Left ventricle myocardium superior (tissue), 1 donor: ENCODE data around the gene DYDC2. TPM values are rescaled to one million over a fixed set of nuclear protein-coding genes. Genes with fewer than 3 reads are reported as not detected.

Experiments used
- ATAC-seq: fragments of 200-7000 bp; cut with Tn5 transposase; one replicate; pipeline ENCODE4 v1.9.1; 2020; ENCODE audit warnings: mild to moderate bottlenecking, moderate library complexity
- DNase-seq: peaks from one replicate; pipeline ENCODE4 v3.0.0-alpha.2; 2020
- intact Hi-C: fragments of 100-400 bp; cut with micrococcal nuclease; formaldehyde crosslinking; loops from one replicate; pipeline ENCODE4 v1.11.0; 2022
- total RNA-seq: library from RNA; stranded (reverse); fragmentation: NEBNext Ultra II Directional; extraction: Animal tissue kit (Norgen Biotek cat#: 25700); gene quantifications from one replicate; pipeline ENCODE4 v1.2.1, GENCODE V29; 2021
- donor health status: DM: no; HTN: yes; CAD: no; lungs with severe emphysema.

DYDC2 gene
- total RNA-seq, 1 donor from 2014 or later: not detected

- ATAC-seq (no peak), DNase-seq (no peak)
- intact Hi-C loops: no loop called here
These were observed 3.1 kb downstream of the DYDC2 start for GRCh38 chr10:80359644-80360043.

GRCh38 chr10:80365510-80365909 is 8.9 kb downstream of the DYDC2 start:
- intact Hi-C loops: no loop called here

GRCh38 chr10:80371467-80371866 is 14.9 kb downstream of the DYDC2 start:
- ATAC-seq: no peak
- DNase-seq: no peak
- intact Hi-C loops: no loop called here

More at GRCh38 chr10:80365510-80365909, 8.9 kb downstream of the DYDC2 start:
- ATAC-seq: no peak
- no peak for DNase-seq

- ATAC-seq: no peak
- intact Hi-C loops: no loop called here
- DNase-seq: no peak
These were observed 16.1 kb downstream of the DYDC2 start for GRCh38 chr10:80372675-80373074.

- intact Hi-C loops: no loop called here
- DNase-seq (no peak), ATAC-seq (no peak)
These were observed 16.9 kb downstream of the DYDC2 start for GRCh38 chr10:80373502-80373901.

- DNase-seq (no peak), ATAC-seq (no peak)
- intact Hi-C loops: loop anchor here (10.0 kb wide), 1 partner anchor 65 kb away; no protein-coding TSS in a partner anchor
These were observed 23.1 kb downstream of the DYDC2 start for GRCh38 chr10:80379701-80380100.

GRCh38 chr10:80380185-80380584 is 23.6 kb downstream of the DYDC2 start:
- DNase-seq: no peak
- no peak for ATAC-seq
- intact Hi-C loops: loop anchor here (10.0 kb wide), 1 partner anchor 65 kb away; no protein-coding TSS in a partner anchor

- peak; percentile 33 for DNase-seq
- intact Hi-C loops: loop anchor here (10.0 kb wide), 1 partner anchor 62 kb away; no protein-coding TSS in a partner anchor
- ATAC-seq: no peak
These were observed 26.4 kb downstream of the DYDC2 start for GRCh38 chr10:80382989-80383388.

GRCh38 chr10:80390740-80391139 is 34.2 kb downstream of the DYDC2 start:
- no peak for ATAC-seq
- intact Hi-C loops: no loop called here

GRCh38 chr10:80392250-80392649 is 35.7 kb downstream of the DYDC2 start:
- intact Hi-C loops: no loop called here
- DNase-seq: no peak

More at GRCh38 chr10:80390740-80391139, 34.2 kb downstream of the DYDC2 start:
- no peak for DNase-seq

GRCh38 chr10:80394358-80394916 is 37.9 kb downstream of the DYDC2 start:
- intact Hi-C loops: no loop called here
- no peak for ATAC-seq
- DNase-seq: no peak

More at GRCh38 chr10:80392250-80392649, 35.7 kb downstream of the DYDC2 start:
- ATAC-seq: no peak

GRCh38 chr10:80397014-80397413 is 40.4 kb downstream of the DYDC2 start:
- DNase-seq (no peak), ATAC-seq (peak; percentile 75)
- intact Hi-C loops: no loop called here

GRCh38 chr10:80400136-80400804 is 43.7 kb downstream of the DYDC2 start:
- intact Hi-C loops: no loop called here
- no peak for DNase-seq
- no peak for ATAC-seq

- intact Hi-C loops: no loop called here
- no peak for ATAC-seq
- DNase-seq: no peak
These were observed 48.5 kb downstream of the DYDC2 start for GRCh38 chr10:80405035-80405434.

GRCh38 chr10:80405626-80406025 is 49.0 kb downstream of the DYDC2 start:
- no peak for DNase-seq
- no peak for ATAC-seq
- intact Hi-C loops: no loop called here

GRCh38 chr10:80406204-80406603 is 49.6 kb downstream of the DYDC2 start:
- no peak for DNase-seq
- ATAC-seq: no peak
- intact Hi-C loops: no loop called here

GRCh38 chr10:80407812-80408241 is 51.2 kb downstream of the DYDC2 start:
- intact Hi-C loops: no loop called here
- DNase-seq (peak; percentile 50), ATAC-seq (peak; percentile 55)

GRCh38 chr10:80408242-80409101 is 51.9 kb downstream of the DYDC2 start, which contains the start of gene PRXL2A:
TSS of gene PRXL2A (plus strand) at chr10:80408551. CDS start at chr10:80420468, 11,917 bp downstream.
- peak; percentile 95 for ATAC-seq
- intact Hi-C loops: no loop called here

GRCh38 chr10:80409121-80409520 is 52.5 kb downstream of the DYDC2 start:
- peak; percentile 4 for ATAC-seq
- intact Hi-C loops: no loop called here

More at GRCh38 chr10:80408242-80409101, 51.9 kb downstream of the DYDC2 start, which contains the start of gene PRXL2A:
- DNase-seq: peak; percentile 94

GRCh38 chr10:80410122-80410521 is 53.5 kb downstream of the DYDC2 start:
- DNase-seq (peak; percentile 56), ATAC-seq (peak; percentile 58)
- intact Hi-C loops: no loop called here

More at GRCh38 chr10:80409121-80409520, 52.5 kb downstream of the DYDC2 start:
- DNase-seq: no peak
